Stimulated activated CD8-positive, alpha-beta memory T cell treated with anti-CD3 and anti-CD28 coated beads, Interleukin-15, amount 100 ng/mL, for 48 hours (primary cell): ENCODE results near the gene SDSL.

Experiments
- DNase-seq, 2 donors: peaks; one replicate each; pipeline ENCODE4 v3.0.0-alpha.2; 2020; ENCODE audit warnings: low read depth in 2 of 2

SDSL gene

GRCh38 chr12:113480336-113480971 lies 58.3 kb downstream of the SDSL start:
- DNase-seq, result no peak

GRCh38 chr12:113482334-113482733 lies 60.2 kb downstream of the SDSL start:
- DNase-seq, result no peak

GRCh38 chr12:113485330-113485729 lies 63.1 kb downstream of the SDSL start:
- DNase-seq, result no peak

DNA sequence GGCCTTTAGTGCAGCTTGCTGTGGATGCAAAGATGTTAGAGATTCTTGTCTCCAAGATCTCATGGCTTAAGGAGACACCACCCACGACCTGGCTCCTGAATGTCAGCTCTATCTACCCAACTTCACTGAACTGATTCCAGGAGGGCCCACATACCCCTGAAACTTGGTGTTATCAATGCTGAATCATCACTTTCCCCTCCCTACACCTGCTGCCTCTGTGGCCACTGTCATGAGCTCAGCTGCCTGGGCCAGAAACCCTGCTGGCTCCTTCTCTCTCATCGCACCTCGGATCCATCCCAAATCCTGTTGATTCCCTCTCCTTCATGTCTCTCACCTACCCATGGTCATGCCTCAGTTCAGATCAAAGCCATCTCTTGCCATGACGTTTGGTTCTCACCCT lies 64.5 kb downstream of the SDSL start:
- DNase-seq, result no peak
